SK-N-SH treated with all-trans-retinoic acid at 6 μM for 48 hours (cell line): ENCODE measurements around the gene MTFR2.

ENCODE experiments used
- CSDC2 ChIP-seq: fragments of 250-450 bp; sonication (Bioruptor Pico); IDR thresholded peaks from 2 replicates; pipeline ENCODE4 v1.5.0; 2020; ENCODE audit warnings: mild to moderate bottlenecking, moderate library complexity
- ISL1 ChIP-seq: fragments of 250-450 bp; sonication (Bioruptor Pico); IDR thresholded peaks from 2 replicates; pipeline ENCODE4 v2.1.2; 2022; ENCODE audit warnings: mild to moderate bottlenecking, moderate library complexity
- PPARA ChIP-seq: fragments of 250-450 bp; sonication (Bioruptor Pico); IDR thresholded peaks from 2 replicates; pipeline ENCODE4 v1.5.0; 2020; ENCODE audit warnings: mild to moderate bottlenecking, borderline replicate concordance
- RARB ChIP-seq: fragments of 250-450 bp; sonication (Bioruptor Pico); IDR thresholded peaks from 2 replicates; pipeline ENCODE4 v1.8.0; 2021; ENCODE audit warnings: mild to moderate bottlenecking, moderate library complexity
- TOX ChIP-seq: fragments of 250-450 bp; sonication (Bioruptor Pico); IDR thresholded peaks from 2 replicates; pipeline ENCODE4 v1.8.0; 2021; ENCODE audit warnings: mild to moderate bottlenecking, moderate library complexity, borderline replicate concordance
- ZC3H10 ChIP-seq: fragments of 250-450 bp; sonication (Bioruptor Pico); IDR thresholded peaks from 2 replicates; pipeline ENCODE4 v1.5.1; 2021; ENCODE audit warnings: mild to moderate bottlenecking, moderate library complexity
- ZFP3 ChIP-seq: fragments of 250-450 bp; sonication (Bioruptor Pico); IDR thresholded peaks from 2 replicates; pipeline ENCODE4 v1.5.0; 2020; ENCODE audit warnings: mild to moderate bottlenecking, moderate library complexity
- ZFP30 ChIP-seq: fragments of 450-650 bp; formaldehyde crosslinking; IDR thresholded peaks from 2 replicates; pipeline ENCODE4 v1.5.0; 2022; ENCODE audit warnings: mild to moderate bottlenecking, moderate library complexity
- TF ChIP-seq, protein P1 (sequence below): fragments of 250-450 bp; sonication (Bioruptor Pico); IDR thresholded peaks from 2 replicates; pipeline ENCODE4 v1.5.0; 2020; ENCODE audit warnings: mild to moderate bottlenecking, moderate library complexity

- TF ChIP-seq ZFP30 = no peak
- TF ChIP-seq TOX (CRISPR knock-in tag) = no peak
- TF ChIP-seq ISL1 = no peak
- no peak for TF ChIP-seq CSDC2 (CRISPR knock-in tag)
- TF ChIP-seq PPARA (CRISPR knock-in tag) = no peak
- TF ChIP-seq, protein P1, sequence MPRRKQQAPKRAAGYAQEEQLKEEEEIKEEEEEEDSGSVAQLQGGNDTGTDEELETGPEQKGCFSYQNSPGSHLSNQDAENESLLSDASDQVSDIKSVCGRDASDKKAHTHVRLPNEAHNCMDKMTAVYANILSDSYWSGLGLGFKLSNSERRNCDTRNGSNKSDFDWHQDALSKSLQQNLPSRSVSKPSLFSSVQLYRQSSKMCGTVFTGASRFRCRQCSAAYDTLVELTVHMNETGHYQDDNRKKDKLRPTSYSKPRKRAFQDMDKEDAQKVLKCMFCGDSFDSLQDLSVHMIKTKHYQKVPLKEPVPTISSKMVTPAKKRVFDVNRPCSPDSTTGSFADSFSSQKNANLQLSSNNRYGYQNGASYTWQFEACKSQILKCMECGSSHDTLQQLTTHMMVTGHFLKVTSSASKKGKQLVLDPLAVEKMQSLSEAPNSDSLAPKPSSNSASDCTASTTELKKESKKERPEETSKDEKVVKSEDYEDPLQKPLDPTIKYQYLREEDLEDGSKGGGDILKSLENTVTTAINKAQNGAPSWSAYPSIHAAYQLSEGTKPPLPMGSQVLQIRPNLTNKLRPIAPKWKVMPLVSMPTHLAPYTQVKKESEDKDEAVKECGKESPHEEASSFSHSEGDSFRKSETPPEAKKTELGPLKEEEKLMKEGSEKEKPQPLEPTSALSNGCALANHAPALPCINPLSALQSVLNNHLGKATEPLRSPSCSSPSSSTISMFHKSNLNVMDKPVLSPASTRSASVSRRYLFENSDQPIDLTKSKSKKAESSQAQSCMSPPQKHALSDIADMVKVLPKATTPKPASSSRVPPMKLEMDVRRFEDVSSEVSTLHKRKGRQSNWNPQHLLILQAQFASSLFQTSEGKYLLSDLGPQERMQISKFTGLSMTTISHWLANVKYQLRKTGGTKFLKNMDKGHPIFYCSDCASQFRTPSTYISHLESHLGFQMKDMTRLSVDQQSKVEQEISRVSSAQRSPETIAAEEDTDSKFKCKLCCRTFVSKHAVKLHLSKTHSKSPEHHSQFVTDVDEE (CRISPR knock-in tag) = no peak
- no peak for TF ChIP-seq ZC3H10 (CRISPR knock-in tag)
- no peak for TF ChIP-seq ZFP3 (CRISPR knock-in tag)
- no peak for TF ChIP-seq RARB (CRISPR knock-in tag)
These were observed 30.0 kb upstream of the MTFR2 start for GRCh38 chr6:136280032-136280609.
